ENCODE measurements around the gene PLCXD1.
"Not testable (repeated sequence)": the region's sequence is repeated elsewhere in the genome, so short reads cannot be mapped to it uniquely, and the experiment has no call there.

The PLCXD1 gene

GRCh38 chrX:292900-293897 lies 12.0 kb downstream of the PLCXD1 start:
- DNase-seq (ENCODE audit: low spot score) = no peak

GRCh38 chrX:295136-295535 lies 14.0 kb downstream of the PLCXD1 start:
- DNase-seq (ENCODE audit: low spot score) = no peak

GRCh38 chrX:298993-299392 lies 17.8 kb downstream of the PLCXD1 start:
- no peak for DNase-seq (ENCODE audit: low spot score)

GRCh38 chrX:300334-300733 lies 19.2 kb downstream of the PLCXD1 start:
- DNase-seq (ENCODE audit: low spot score) = no peak

GRCh38 chrX:302975-303374 lies 21.8 kb downstream of the PLCXD1 start:
- no peak for DNase-seq (ENCODE audit: low spot score)

- not testable (repeated sequence) for DNase-seq (ENCODE audit: low spot score)
Measured at GRCh38 chrX:305781-306613, 24.8 kb downstream of the PLCXD1 start.

- not testable (repeated sequence) for DNase-seq (ENCODE audit: low spot score)
Measured at GRCh38 chrX:306614-307251, 25.6 kb downstream of the PLCXD1 start.

- DNase-seq (ENCODE audit: low spot score) = no peak
Measured at GRCh38 chrX:307261-308111, 26.3 kb downstream of the PLCXD1 start.

GRCh38 chrX:308821-309520 lies 27.8 kb downstream of the PLCXD1 start:
- no peak for DNase-seq (ENCODE audit: low spot score)

GRCh38 chrX:310621-311155 lies 29.5 kb downstream of the PLCXD1 start:
- DNase-seq (ENCODE audit: low spot score) = no peak

- no peak for DNase-seq (ENCODE audit: low spot score)
Measured at GRCh38 chrX:311156-312129, 30.3 kb downstream of the PLCXD1 start.

- no peak for DNase-seq (ENCODE audit: low spot score)
Measured at GRCh38 chrX:312621-313331, 31.6 kb downstream of the PLCXD1 start.

- no peak for DNase-seq (ENCODE audit: low spot score)
Measured at GRCh38 chrX:313546-313945, 32.4 kb downstream of the PLCXD1 start.

GRCh38 chrX:314049-314448 lies 32.9 kb downstream of the PLCXD1 start:
- no peak for DNase-seq (ENCODE audit: low spot score)

- no peak for DNase-seq (ENCODE audit: low spot score)
Measured at GRCh38 chrX:314781-315595, 33.8 kb downstream of the PLCXD1 start.

GRCh38 chrX:316351-317325 lies 35.5 kb downstream of the PLCXD1 start:
- DNase-seq (ENCODE audit: low spot score) = no peak

All from pons (tissue), 1 donor.